Subcutaneous adipose tissue (tissue), 4 donors: ENCODE results near the gene ZSCAN10. TPM values are rescaled to one million over a fixed set of nuclear protein-coding genes. Genes with fewer than 3 reads are reported as not detected.

Experiments
- CTCF ChIP-seq: fragments of 450-650 bp; IDR thresholded peaks from one replicate; pipeline ENCODE4 v1.5.1; 2016; ENCODE audit warnings: low read depth, mild to moderate bottlenecking, control low read depth, antibody characterized with exemption, moderate library complexity
- total RNA-seq, 4 donors: library from RNA; depleted of rRNA; stranded (reverse); fragments of >200 nt; gene quantifications; one replicate each; pipeline ENCODE4 v1.1.0, GENCODE V29; 2016

ZSCAN10 gene
- total RNA-seq, 4 donors from 2014 or later: not detected

- TF ChIP-seq CTCF: no peak
These were observed 42.5 kb downstream of the ZSCAN10 start for GRCh38 chr16:3056336-3057180.

- TF ChIP-seq CTCF: no peak
These were observed 43.9 kb downstream of the ZSCAN10 start for GRCh38 chr16:3054965-3055733.

GRCh38 chr16:3051494-3051893 lies 47.6 kb downstream of the ZSCAN10 start:
- TF ChIP-seq CTCF: no peak

- TF ChIP-seq CTCF: no peak
These were observed 48.1 kb downstream of the ZSCAN10 start for GRCh38 chr16:3051009-3051408.

- no peak for TF ChIP-seq CTCF
These were observed 48.6 kb downstream of the ZSCAN10 start for GRCh38 chr16:3050487-3050886.

- TF ChIP-seq CTCF: no peak
These were observed 49.1 kb downstream of the ZSCAN10 start for GRCh38 chr16:3049921-3050481.

- no peak for TF ChIP-seq CTCF
These were observed 51.7 kb downstream of the ZSCAN10 start for GRCh38 chr16:3047387-3047720.
